C4-2B (cell line): ENCODE results near the gene ASIP.

Experiments
- ZFX ChIP-seq: fragments of 450-650 bp; IDR thresholded peaks from 2 replicates; pipeline ENCODE4 v1.6.1; 2017
- TF ChIP-seq, protein P1 (sequence below): fragments of 450-650 bp; conservative IDR thresholded peaks from 2 replicates; pipeline ENCODE4 v1.5.1; 2017; ENCODE audit warnings: mild to moderate bottlenecking

DNA sequence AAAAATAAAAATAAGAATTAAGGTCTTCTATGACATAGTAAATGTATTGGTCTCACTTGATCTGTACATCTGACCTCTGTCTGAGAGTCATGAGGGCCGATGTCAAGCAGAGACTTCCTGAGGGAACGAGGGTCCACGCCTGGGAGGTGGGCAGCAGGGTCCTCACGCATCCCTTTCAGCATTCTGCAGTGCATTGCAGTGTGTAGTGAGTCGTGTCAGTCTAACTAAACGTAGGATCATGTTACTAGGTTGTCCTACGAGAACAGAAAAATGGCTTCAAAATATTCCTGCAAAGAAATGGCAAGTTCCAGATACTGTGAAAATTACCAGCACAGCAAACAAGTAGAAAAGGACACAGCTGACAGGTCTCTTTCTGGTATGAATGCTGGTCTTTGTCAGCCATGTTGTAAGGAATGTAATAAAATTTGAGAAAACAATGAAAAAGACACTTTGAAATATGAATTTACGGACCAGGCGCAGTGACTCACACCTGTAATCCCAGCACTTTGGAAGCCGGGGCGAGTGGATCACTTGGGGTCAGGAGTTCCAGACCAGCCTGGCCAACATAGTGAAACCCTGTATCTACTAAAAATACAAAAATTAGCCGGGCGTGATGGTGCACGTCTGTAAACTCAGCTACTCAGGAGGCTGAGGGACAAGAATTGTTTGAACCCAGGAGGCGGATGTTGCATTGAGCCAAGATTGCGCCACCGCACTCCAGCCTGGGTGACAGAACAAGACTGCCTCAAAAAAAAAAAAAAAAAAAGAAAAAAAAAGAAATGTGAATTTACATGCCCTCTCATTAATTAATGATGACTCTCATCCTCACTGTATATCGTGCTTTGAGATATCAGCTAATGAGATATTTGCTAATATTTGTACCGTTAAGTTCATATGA is 64.4 kb downstream of the ASIP start:
- TF ChIP-seq, protein P1, sequence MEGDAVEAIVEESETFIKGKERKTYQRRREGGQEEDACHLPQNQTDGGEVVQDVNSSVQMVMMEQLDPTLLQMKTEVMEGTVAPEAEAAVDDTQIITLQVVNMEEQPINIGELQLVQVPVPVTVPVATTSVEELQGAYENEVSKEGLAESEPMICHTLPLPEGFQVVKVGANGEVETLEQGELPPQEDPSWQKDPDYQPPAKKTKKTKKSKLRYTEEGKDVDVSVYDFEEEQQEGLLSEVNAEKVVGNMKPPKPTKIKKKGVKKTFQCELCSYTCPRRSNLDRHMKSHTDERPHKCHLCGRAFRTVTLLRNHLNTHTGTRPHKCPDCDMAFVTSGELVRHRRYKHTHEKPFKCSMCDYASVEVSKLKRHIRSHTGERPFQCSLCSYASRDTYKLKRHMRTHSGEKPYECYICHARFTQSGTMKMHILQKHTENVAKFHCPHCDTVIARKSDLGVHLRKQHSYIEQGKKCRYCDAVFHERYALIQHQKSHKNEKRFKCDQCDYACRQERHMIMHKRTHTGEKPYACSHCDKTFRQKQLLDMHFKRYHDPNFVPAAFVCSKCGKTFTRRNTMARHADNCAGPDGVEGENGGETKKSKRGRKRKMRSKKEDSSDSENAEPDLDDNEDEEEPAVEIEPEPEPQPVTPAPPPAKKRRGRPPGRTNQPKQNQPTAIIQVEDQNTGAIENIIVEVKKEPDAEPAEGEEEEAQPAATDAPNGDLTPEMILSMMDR, result no peak
- no peak for TF ChIP-seq ZFX
